OCI-LY1 (cell line): ENCODE results near the gene TCP11.

Experiments used
- H2AFZ ChIP-seq: fragments of 200-600 bp; sonication (generic), shearing (Covaris generic); 2 replicates; pipeline ENCODE4 v1.6.0; 2014; ENCODE audit warnings: antibody characterized with exemption, mild to moderate bottlenecking, low read length
- H3F3A ChIP-seq: fragments of 200-600 bp; sonication (generic), shearing (Covaris generic); 2 replicates; pipeline ENCODE4 v1.6.0; 2014; ENCODE audit warnings: mild to moderate bottlenecking, antibody characterized with exemption, low read length, moderate library complexity; ENCODE audit not compliant: insufficient read depth
- H3K27ac ChIP-seq: fragments of 200-600 bp; sonication (generic); 2 replicates; pipeline ENCODE4 v1.5.1; 2014; ENCODE audit warnings: low read length, mixed run types, mild to moderate bottlenecking, low read depth; ENCODE audit not compliant: poor library complexity, severe bottlenecking
- H3K27me3 ChIP-seq: fragments of 200-600 bp; sonication (generic); 2 replicates; pipeline ENCODE4 v1.6.0; 2014; ENCODE audit warnings: antibody characterized with exemption, mild to moderate bottlenecking, low read length, moderate library complexity; ENCODE audit not compliant: insufficient read depth
- H3K36me3 ChIP-seq: fragments of 200-600 bp; sonication (generic); 2 replicates; pipeline ENCODE4 v1.6.1; 2014; ENCODE audit warnings: mild to moderate bottlenecking, antibody characterized with exemption, low read length, moderate library complexity, mixed read lengths; ENCODE audit not compliant: insufficient read depth
- H3K4me1 ChIP-seq: fragments of 200-600 bp; sonication (generic); 2 replicates; pipeline ENCODE4 v1.5.1; 2014; ENCODE audit warnings: mild to moderate bottlenecking, low read length, moderate library complexity; ENCODE audit not compliant: insufficient read depth, severe bottlenecking
- H3K4me2 ChIP-seq: fragments of 200-600 bp; sonication (generic), shearing (Covaris generic); 2 replicates; pipeline ENCODE4 v1.6.1; 2014; ENCODE audit warnings: low read length
- H3K4me3 ChIP-seq: fragments of 200-600 bp; sonication (generic); 2 replicates; pipeline ENCODE4 v1.5.1; 2014; ENCODE audit warnings: low read length, low read depth, mild to moderate bottlenecking, mixed read lengths; ENCODE audit not compliant: poor library complexity, severe bottlenecking
- H3K79me2 ChIP-seq: fragments of 200-600 bp; shearing (Covaris generic); 2 replicates; pipeline ENCODE4 v1.6.1; 2016; ENCODE audit warnings: mixed run types, low read length, mixed read lengths; ENCODE audit not compliant: insufficient read depth
- H3K9ac ChIP-seq: fragments of 200-600 bp; sonication (generic), shearing (Covaris generic); 2 replicates; pipeline ENCODE4 v1.6.1; 2014; ENCODE audit warnings: mild to moderate bottlenecking, low read length, mixed read lengths
- H3K9me2 ChIP-seq: fragments of 200-600 bp; sonication (generic), shearing (Covaris generic); 2 replicates; pipeline ENCODE4 v1.6.1; 2014; ENCODE audit warnings: low read depth, mild to moderate bottlenecking, low read length, mixed read lengths
- H3K9me3 ChIP-seq: fragments of 200-600 bp; shearing (Covaris generic); 2 replicates; pipeline ENCODE4 v1.6.1; 2014; ENCODE audit warnings: low read length, mixed read lengths
- H4K20me1 ChIP-seq: fragments of 200-600 bp; sonication (generic), shearing (Covaris generic); 2 replicates; pipeline ENCODE4 v1.6.0; 2016; ENCODE audit warnings: mild to moderate bottlenecking, low read length; ENCODE audit not compliant: insufficient read depth
- EZH2 ChIP-seq: fragments of 200-600 bp; sonication (generic), shearing (Covaris generic); IDR thresholded peaks from 2 replicates; pipeline ENCODE4 v1.8.0; 2017; ENCODE audit warnings: borderline replicate concordance, mixed run types, mild to moderate bottlenecking, antibody characterized with exemption, low read length, moderate library complexity, mixed read lengths
- TF ChIP-seq, protein P1 (sequence below): fragments of 200-600 bp; sonication (generic), shearing (Covaris generic); IDR thresholded peaks from 2 replicates; pipeline ENCODE4 v1.5.1; 2017; ENCODE audit warnings: mild to moderate bottlenecking, antibody characterized with exemption, low read length, moderate library complexity, mixed read lengths

The TCP11 gene

DNA sequence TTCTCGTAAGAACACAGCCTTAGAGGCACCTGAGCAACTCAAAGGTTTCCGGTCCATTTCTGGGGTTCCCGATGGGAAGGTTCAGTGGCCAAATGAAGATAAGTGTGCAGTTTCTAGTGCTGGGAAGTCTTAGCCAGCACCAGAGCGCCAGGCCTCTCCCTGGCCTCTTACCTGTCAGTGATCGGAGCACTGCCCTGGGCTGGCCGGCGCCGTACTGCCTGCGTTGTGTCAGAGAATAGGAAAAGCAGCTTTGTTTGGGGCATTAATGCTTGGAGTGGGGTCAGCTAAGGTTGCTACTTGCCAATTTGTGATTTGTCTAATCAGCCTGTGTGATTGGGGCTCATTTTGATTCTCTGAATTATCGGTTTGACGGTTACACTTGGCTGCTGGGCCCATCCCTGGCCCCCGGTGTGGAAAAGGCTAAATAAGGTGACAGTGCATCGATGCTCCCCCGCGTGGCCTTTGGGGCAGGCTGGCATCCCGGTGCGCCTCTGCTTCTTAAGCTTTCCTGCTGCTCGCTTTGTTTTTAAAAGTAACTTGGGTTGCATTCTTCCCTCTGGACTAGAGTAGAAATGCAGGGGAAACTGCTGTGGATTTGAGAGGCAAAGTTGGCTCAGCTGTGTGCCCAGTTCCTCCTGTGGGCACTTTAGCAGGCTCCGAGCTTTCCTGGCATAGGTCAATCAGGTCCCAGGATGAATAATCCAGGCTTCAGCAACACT lies 51.8 kb downstream of the TCP11 start:
- no peaks in the 10 kb centered on the region for H3K9me2 ChIP-seq
- no peaks in the 10 kb centered on the region for H3F3A ChIP-seq
- H3K4me2 ChIP-seq, result no peak overlapping the region
- no peak overlapping the region for H3K4me3 ChIP-seq
- no peak overlapping the region for H3K27ac ChIP-seq
- no peaks in the 10 kb centered on the region for H4K20me1 ChIP-seq
- no peak overlapping the region for H3K9ac ChIP-seq
- no peaks in the 10 kb centered on the region for H3K4me1 ChIP-seq
- H3K27me3 ChIP-seq, result no peaks in the 10 kb centered on the region
- TF ChIP-seq, protein P1, sequence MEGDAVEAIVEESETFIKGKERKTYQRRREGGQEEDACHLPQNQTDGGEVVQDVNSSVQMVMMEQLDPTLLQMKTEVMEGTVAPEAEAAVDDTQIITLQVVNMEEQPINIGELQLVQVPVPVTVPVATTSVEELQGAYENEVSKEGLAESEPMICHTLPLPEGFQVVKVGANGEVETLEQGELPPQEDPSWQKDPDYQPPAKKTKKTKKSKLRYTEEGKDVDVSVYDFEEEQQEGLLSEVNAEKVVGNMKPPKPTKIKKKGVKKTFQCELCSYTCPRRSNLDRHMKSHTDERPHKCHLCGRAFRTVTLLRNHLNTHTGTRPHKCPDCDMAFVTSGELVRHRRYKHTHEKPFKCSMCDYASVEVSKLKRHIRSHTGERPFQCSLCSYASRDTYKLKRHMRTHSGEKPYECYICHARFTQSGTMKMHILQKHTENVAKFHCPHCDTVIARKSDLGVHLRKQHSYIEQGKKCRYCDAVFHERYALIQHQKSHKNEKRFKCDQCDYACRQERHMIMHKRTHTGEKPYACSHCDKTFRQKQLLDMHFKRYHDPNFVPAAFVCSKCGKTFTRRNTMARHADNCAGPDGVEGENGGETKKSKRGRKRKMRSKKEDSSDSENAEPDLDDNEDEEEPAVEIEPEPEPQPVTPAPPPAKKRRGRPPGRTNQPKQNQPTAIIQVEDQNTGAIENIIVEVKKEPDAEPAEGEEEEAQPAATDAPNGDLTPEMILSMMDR, result no peak
- no peak overlapping the region for H2AFZ ChIP-seq
- no peaks in the 10 kb centered on the region for H3K9me3 ChIP-seq
- no peaks in the 10 kb centered on the region for H3K36me3 ChIP-seq
- no peaks in the 10 kb centered on the region for H3K79me2 ChIP-seq

- H3K27ac ChIP-seq, result no peak overlapping the region
- H3K9me2 ChIP-seq, result no peaks in the 10 kb centered on the region
- H3K4me2 ChIP-seq, result no peak overlapping the region
These were observed 52.6 kb downstream of the TCP11 start for GRCh38 chr6:35088281-35089215.

GRCh38 chr6:35087361-35088280 lies 53.5 kb downstream of the TCP11 start:
- Histone ChIP-seq H4K20me1 (no peaks in the 10 kb centered on the region), H3K79me2 (no peaks in the 10 kb centered on the region), H3K4me1 (no peaks in the 10 kb centered on the region), H3K27ac (no peak overlapping the region), H3K27me3 (no peaks in the 10 kb centered on the region), H3K4me3 (no peak overlapping the region), H3K4me2 (no peak overlapping the region), H3K9ac (no peak overlapping the region), H3K9me3 (no peaks in the 10 kb centered on the region), H2AFZ (no peak overlapping the region), H3K9me2 (no peaks in the 10 kb centered on the region), H3F3A (no peaks in the 10 kb centered on the region), H3K36me3 (no peaks in the 10 kb centered on the region)
- TF ChIP-seq, protein P1, result no peak
- TF ChIP-seq EZH2, result no peak

More at GRCh38 chr6:35088281-35089215, 52.6 kb downstream of the TCP11 start:
- Histone ChIP-seq H3K79me2 (no peaks in the 10 kb centered on the region), H3K9ac (no peak overlapping the region), H3K36me3 (no peaks in the 10 kb centered on the region), H3K27me3 (no peaks in the 10 kb centered on the region), H3F3A (no peaks in the 10 kb centered on the region), H2AFZ (no peak overlapping the region), H4K20me1 (no peaks in the 10 kb centered on the region), H3K4me3 (no peak overlapping the region), H3K4me1 (no peaks in the 10 kb centered on the region), H3K9me3 (no peaks in the 10 kb centered on the region)
- TF ChIP-seq EZH2, result no peak
- TF ChIP-seq, protein P1, result no peak
